Measurements from ENCODE around the gene SDK2.

SDK2 gene

GRCh38 chr17:73302189-73302588, 342.1 kb downstream of the SDK2 start:
- DNase-seq (ENCODE audit: low spot score): no peak

- no peak for DNase-seq (ENCODE audit: low spot score)
These were observed 342.9 kb downstream of the SDK2 start for GRCh38 chr17:73301369-73301768.

- DNase-seq (ENCODE audit: low spot score): no peak
These were observed 343.9 kb downstream of the SDK2 start for GRCh38 chr17:73300392-73300791.

GRCh38 chr17:73297934-73298861, 346.0 kb downstream of the SDK2 start:
- DNase-seq (ENCODE audit: low spot score): no peak

GRCh38 chr17:73293480-73293911, 350.7 kb downstream of the SDK2 start:
- DNase-seq (ENCODE audit: low spot score): peak; percentile 87

GRCh38 chr17:73293031-73293430, 351.2 kb downstream of the SDK2 start:
- no peak for DNase-seq (ENCODE audit: low spot score)

GRCh38 chr17:73292031-73292531, 352.2 kb downstream of the SDK2 start:
- peak; percentile 59 for DNase-seq (ENCODE audit: low spot score)

GRCh38 chr17:73291260-73291801, 352.9 kb downstream of the SDK2 start:
- DNase-seq (ENCODE audit: low spot score): peak; percentile 91

- no peak for DNase-seq (ENCODE audit: low spot score)
These were observed 353.6 kb downstream of the SDK2 start for GRCh38 chr17:73290399-73291259.

GRCh38 chr17:73289549-73290254, 354.5 kb downstream of the SDK2 start:
- no peak for DNase-seq (ENCODE audit: low spot score)

GRCh38 chr17:73288534-73289302, 355.5 kb downstream of the SDK2 start:
- no peak for DNase-seq (ENCODE audit: low spot score)

GRCh38 chr17:73286863-73287296, 357.4 kb downstream of the SDK2 start:
- no peak for DNase-seq (ENCODE audit: low spot score)

GRCh38 chr17:73285916-73286862, 358.1 kb downstream of the SDK2 start:
- DNase-seq (ENCODE audit: low spot score): no peak

GRCh38 chr17:73285603-73285908, 358.7 kb downstream of the SDK2 start:
- no peak for DNase-seq (ENCODE audit: low spot score)

- no peak for DNase-seq (ENCODE audit: low spot score)
These were observed 359.2 kb downstream of the SDK2 start for GRCh38 chr17:73284906-73285602.

Measured in hepatic stellate cell (primary cell).